ENCODE measurements around the gene ACAT1.
A peak's percentile ranks its signal among the peaks of the same experiment; 100 is the strongest.
"Not testable (repeated sequence)": the region's sequence is repeated elsewhere in the genome, so short reads cannot be mapped to it uniquely, and the experiment has no call there.

ACAT1 gene

GRCh38 chr11:108144615-108145014 is 23.2 kb downstream of the ACAT1 start:
- TF ChIP-seq, protein P1, sequence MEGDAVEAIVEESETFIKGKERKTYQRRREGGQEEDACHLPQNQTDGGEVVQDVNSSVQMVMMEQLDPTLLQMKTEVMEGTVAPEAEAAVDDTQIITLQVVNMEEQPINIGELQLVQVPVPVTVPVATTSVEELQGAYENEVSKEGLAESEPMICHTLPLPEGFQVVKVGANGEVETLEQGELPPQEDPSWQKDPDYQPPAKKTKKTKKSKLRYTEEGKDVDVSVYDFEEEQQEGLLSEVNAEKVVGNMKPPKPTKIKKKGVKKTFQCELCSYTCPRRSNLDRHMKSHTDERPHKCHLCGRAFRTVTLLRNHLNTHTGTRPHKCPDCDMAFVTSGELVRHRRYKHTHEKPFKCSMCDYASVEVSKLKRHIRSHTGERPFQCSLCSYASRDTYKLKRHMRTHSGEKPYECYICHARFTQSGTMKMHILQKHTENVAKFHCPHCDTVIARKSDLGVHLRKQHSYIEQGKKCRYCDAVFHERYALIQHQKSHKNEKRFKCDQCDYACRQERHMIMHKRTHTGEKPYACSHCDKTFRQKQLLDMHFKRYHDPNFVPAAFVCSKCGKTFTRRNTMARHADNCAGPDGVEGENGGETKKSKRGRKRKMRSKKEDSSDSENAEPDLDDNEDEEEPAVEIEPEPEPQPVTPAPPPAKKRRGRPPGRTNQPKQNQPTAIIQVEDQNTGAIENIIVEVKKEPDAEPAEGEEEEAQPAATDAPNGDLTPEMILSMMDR (conservative IDR thresholded peaks at IDR 0.05; ENCODE audit: low read length) = no peak
- H3K4me3 ChIP-seq (ENCODE audit: low read length) = no peak overlapping the region
- DNase-seq (ENCODE audit: low read depth) = no peak

DNA sequence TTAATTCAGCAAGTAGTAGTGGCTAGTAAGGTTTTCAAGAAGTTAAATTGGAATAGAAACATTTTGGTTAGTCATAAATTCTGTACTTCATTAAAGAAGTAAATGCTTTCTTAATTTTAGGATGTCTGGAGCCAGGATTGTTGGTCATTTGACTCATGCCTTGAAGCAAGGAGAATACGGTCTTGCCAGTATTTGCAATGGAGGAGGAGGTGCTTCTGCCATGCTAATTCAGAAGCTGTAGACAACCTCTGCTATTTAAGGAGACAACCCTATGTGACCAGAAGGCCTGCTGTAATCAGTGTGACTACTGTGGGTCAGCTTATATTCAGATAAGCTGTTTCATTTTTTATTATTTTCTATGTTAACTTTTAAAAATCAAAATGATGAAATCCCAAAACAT is 25.8 kb downstream of the ACAT1 start:
- H3K4me3 ChIP-seq (ENCODE audit: low read length) = no peak overlapping the region
- peak; percentile 13 for DNase-seq (ENCODE audit: low read depth)
- TF ChIP-seq, protein P1 (conservative IDR thresholded peaks at IDR 0.05; ENCODE audit: low read length) = no peak

- DNase-seq (ENCODE audit: low read depth) = no peak
- H3K4me3 ChIP-seq (ENCODE audit: low read length) = no peak overlapping the region
- TF ChIP-seq, protein P1 (conservative IDR thresholded peaks at IDR 0.05; ENCODE audit: low read length) = no peak
These were observed 27.2 kb downstream of the ACAT1 start for GRCh38 chr11:108148556-108148955.

- TF ChIP-seq, protein P1 (conservative IDR thresholded peaks at IDR 0.05; ENCODE audit: low read length) = no peak
- H3K4me3 ChIP-seq (ENCODE audit: low read length) = no peak overlapping the region
- no peak for DNase-seq (ENCODE audit: low read depth)
These were observed 33.2 kb downstream of the ACAT1 start for GRCh38 chr11:108154591-108154990.

GRCh38 chr11:108160970-108161566 is 39.7 kb downstream of the ACAT1 start:
- no peak overlapping the region for H3K4me3 ChIP-seq (ENCODE audit: low read length)
- TF ChIP-seq, protein P1 (conservative IDR thresholded peaks at IDR 0.05; ENCODE audit: low read length) = no peak
- no peak for DNase-seq (ENCODE audit: low read depth)

GRCh38 chr11:108162878-108163277 is 41.5 kb downstream of the ACAT1 start:
- H3K4me3 ChIP-seq (ENCODE audit: low read length); DNase-seq (ENCODE audit: low read depth): not testable (repeated sequence)

DNA sequence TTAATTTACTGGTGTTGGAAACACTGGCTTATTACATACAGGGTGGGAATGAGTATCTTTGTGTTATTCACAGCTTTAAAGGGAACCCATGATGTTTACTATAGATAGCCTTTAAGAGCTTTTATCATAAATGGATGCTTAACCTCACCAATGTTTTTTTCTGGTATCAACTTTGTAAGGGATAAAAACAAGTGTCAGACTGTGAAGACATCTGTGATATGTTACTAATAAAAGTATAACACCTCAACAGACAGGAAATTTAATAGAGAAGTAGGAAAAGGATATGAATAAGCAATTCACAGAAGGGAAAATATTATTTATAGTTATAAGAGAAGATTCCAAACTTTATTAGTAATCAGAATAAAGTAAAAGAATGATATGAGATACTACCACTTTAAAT is 46.3 kb downstream of the ACAT1 start:
- H3K4me3 ChIP-seq (ENCODE audit: low read length) = no peak overlapping the region
- TF ChIP-seq, protein P1 (conservative IDR thresholded peaks at IDR 0.05; ENCODE audit: low read length) = no peak
- DNase-seq (ENCODE audit: low read depth) = no peak

GRCh38 chr11:108170184-108170583 is 48.8 kb downstream of the ACAT1 start:
- no peak for DNase-seq (ENCODE audit: low read depth)
- TF ChIP-seq, protein P1 (conservative IDR thresholded peaks at IDR 0.05; ENCODE audit: low read length) = no peak

More at GRCh38 chr11:108170184-108170583, 48.8 kb downstream of the ACAT1 start:
- no peak overlapping the region for H3K4me3 ChIP-seq (ENCODE audit: low read length)

Measured in AG10803 (cell line).